ENCODE data around the gene PPP2R2B.

GRCh38 chr5:146852089-146852488, 26.5 kb downstream of the PPP2R2B start:
- TF ChIP-seq POLR2A (IDR thresholded peaks at IDR 0.05; ENCODE audit: low read depth, low read length) = no peak
- no peak for TF ChIP-seq CTCF (IDR thresholded peaks at IDR 0.05; ENCODE audit: extremely low read depth in 1 of 2, insufficient read depth in 1 of 2, low read depth in 1 of 2, low read length in 2 of 2)
- no peak for TF ChIP-seq POLR2AphosphoS5 (IDR thresholded peaks at IDR 0.05; ENCODE audit: insufficient read depth, low read depth, low read length)
- TF ChIP-seq GATA2 (IDR thresholded peaks at IDR 0.05; ENCODE audit: insufficient read depth, insufficient read length, low read depth, low read length) = no peak
